T-helper 1 cell treated with Interleukin-12 subunit alpha and Interleukin-12 subunit beta and Interleukin-4 antibody, amounts not matched to agents 30 μg/mL and 1 μg/mL, for 36 hours (primary cell): ENCODE results near the gene BMP8B.
"Not testable (repeated sequence)": the region's sequence is repeated elsewhere in the genome, so short reads cannot be mapped to it uniquely, and the experiment has no call there.

ENCODE experiments used
- H3K27ac Mint-ChIP-seq: one replicate; pipeline ENCODE4 v1.8.0; 2021; ENCODE audit warnings: mild to moderate bottlenecking, mixed read lengths
- H3K27me3 Mint-ChIP-seq: one replicate; pipeline ENCODE4 v1.8.0; 2021; ENCODE audit warnings: low read depth, mixed read lengths
- H3K36me3 Mint-ChIP-seq: one replicate; pipeline ENCODE4 v1.8.0; 2021; ENCODE audit warnings: low read depth, mixed read lengths
- H3K4me1 Mint-ChIP-seq: one replicate; pipeline ENCODE4 v1.8.0; 2021; ENCODE audit warnings: low read depth, mixed read lengths
- H3K4me3 Mint-ChIP-seq: one replicate; pipeline ENCODE4 v1.8.0; 2021; ENCODE audit warnings: mild to moderate bottlenecking, moderate library complexity, mixed read lengths
- H3K9me3 Mint-ChIP-seq: one replicate; pipeline ENCODE4 v1.8.0; 2021; ENCODE audit warnings: mixed read lengths

BMP8B gene

DNA sequence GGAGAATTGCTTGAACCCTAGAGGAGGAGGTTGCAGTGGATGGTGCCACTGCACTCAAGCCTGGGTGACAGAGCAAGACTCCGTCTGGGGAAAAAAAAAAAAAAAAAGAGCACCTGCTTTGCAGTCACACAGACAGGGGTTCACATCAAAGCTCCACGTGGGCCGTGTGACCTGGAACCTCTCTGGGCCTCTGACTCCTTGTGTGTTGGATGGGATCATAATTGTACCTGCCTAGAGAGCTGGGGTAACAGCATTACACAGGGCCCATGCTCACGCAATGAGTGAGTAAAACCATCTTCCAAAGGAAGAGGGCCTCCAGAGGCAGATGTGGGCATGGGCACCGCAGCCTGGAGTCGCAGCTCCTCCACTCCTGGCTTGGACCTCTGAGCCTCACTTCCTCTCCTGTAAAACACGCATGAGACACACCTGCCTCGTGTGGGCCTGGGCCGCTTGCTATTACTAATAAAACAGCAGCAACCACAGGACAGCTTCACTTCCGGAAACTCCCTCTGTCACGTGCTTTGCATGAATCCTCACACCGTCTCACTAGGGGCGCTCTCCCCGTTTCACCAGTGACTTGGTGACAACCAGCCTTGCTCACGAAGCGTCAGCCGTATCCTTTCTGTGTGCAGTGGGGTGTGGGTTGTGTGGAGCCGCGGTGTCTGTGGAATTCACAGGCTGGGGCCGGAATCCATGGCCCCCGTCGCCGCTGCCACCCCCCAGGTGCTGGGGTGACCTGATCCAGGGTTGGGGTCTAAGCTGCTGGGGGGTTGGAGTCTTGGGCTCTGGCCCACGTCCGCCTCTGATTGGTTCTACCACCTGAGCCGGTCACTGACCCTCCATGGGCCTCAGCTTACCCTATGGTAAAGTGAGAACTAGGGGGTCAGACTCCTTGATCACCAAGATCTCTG, 10.4 kb upstream of the BMP8B start:
- Mint-ChIP-seq H3K4me3 (peak overlapping the region; percentile 53), H3K27ac (peak overlapping the region; percentile 85)
- H3K36me3 Mint-ChIP-seq, H3K27me3 Mint-ChIP-seq, H3K4me1 Mint-ChIP-seq, H3K9me3 Mint-ChIP-seq: not testable (repeated sequence)

DNA sequence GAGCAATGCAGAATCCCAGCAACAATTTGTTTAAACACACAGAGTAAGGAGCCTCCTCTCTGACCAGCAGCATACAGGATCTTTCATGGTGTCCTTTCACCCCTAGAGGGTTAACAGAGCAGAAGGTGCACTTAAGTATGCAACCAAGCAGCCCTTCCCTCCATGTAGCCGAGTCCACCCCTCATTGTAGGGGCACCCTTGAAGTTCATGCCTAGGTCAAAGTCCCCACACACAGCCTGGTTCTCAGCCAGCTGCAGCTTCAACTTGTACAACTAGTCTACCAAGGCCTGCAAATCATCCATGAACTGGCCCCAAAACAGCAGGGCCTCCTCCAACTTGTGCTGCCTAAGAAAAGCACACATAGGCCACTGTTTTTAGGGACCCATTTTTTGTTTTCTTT, 7.0 kb upstream of the BMP8B start:
- peaks cover 19% of the 10 kb centered on the region for H3K4me1 Mint-ChIP-seq
- no peaks in the 10 kb centered on the region for H3K36me3 Mint-ChIP-seq
- no peak overlapping the region for H3K4me3 Mint-ChIP-seq
- no peaks in the 10 kb centered on the region for H3K9me3 Mint-ChIP-seq
- no peak overlapping the region for H3K27ac Mint-ChIP-seq
- peaks cover 18% of the 10 kb centered on the region for H3K27me3 Mint-ChIP-seq

DNA sequence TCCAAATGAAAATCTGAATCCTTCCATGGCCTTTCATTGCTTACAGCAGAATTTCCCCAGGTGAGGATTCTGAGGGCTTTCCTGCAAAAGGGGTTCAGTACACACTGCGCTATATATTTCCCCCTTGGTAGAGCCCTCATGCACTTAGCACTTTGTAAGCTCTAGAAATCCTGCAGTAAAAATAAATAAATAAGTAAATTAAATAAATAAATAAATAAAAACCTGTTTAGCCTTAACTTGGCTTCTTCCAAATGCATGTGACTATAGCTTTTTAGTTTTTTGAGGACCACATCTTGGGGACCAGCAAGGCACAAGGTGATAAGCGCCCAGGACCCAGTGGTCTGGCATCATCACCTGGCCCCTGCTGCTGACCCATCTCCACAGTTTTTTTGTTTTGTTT, 3.2 kb upstream of the BMP8B start:
- Mint-ChIP-seq H3K4me1 (peaks cover 13% of the 10 kb centered on the region), H3K27ac (no peak overlapping the region), H3K36me3 (no peaks in the 10 kb centered on the region), H3K4me3 (no peak overlapping the region), H3K9me3 (no peaks in the 10 kb centered on the region), H3K27me3 (peaks cover 35% of the 10 kb centered on the region)

DNA sequence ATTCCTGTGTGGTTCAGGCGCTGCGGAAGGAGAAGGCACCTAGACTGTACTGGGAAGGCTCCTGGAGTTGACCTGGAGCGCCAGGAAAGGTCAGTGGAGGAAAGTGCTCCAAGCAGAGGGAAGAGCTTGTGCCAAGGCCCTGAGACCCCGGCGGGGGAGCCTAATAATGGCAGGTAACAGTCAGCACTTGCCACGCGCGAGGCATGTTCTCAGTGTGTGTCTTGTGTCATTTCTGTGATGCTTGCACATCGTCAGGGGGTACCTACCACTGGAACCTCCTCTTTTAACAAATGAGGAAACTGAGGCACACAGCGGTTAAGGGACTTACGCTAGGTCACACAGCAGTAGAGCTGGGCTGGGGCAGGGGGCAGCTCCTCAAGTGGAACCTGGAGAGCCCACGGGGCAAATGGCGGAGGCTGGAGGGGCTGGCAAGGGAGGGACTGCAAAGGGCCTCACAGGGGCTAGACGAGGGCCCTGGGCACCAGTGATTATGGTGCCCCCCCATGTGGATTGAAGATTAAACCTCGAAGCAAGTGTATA, 976 bp upstream of the BMP8B start:
- Mint-ChIP-seq H3K36me3 (no peaks in the 10 kb centered on the region), H3K27ac (no peak overlapping the region), H3K4me3 (peak overlapping the region; percentile 72), H3K27me3 (peaks cover 44% of the 10 kb centered on the region), H3K9me3 (no peaks in the 10 kb centered on the region), H3K4me1 (peaks cover 13% of the 10 kb centered on the region)

DNA sequence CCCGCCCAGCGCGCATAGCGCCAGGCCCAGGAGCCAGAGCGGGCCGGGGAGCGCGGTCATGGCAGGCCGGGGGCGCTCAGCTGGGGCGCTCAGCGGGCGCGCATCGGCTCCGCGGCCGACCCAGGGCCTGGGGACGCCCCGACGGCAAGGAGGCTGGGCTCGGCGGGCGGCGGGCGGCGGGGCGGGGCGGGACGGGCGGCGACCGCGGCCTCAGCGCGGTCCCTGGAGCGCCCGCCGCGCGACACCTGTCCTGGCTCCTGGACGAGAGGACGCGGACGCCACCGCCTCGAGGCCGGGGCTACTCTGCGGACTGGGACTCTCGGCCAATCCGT, 273 bp downstream of the BMP8B start:
- Mint-ChIP-seq H3K4me1 (peaks cover 11% of the 10 kb centered on the region), H3K4me3 (no peak overlapping the region), H3K27ac (no peak overlapping the region), H3K9me3 (no peaks in the 10 kb centered on the region), H3K36me3 (no peaks in the 10 kb centered on the region), H3K27me3 (peaks cover 44% of the 10 kb centered on the region)

DNA sequence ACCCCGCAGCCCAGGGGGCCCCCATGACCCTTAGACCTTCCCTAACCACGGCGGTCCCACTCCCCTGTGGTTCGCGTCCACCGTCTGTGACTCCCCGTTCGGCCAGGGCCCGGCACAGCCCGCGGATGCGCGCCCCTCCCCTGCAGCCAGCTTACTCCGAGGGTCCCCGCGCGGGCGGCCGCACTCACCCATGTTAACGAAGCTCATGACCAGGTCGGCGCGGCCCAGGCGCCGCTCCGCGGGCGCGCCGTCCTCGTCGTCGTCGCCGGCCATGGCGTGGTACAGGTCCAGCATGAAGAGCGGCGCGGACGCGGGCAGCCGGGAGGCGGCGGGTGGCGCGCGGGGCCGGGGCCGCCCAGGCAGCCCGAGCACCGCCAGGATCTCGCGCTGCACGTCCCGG, 701 bp downstream of the BMP8B start:
- Mint-ChIP-seq H3K27me3 (peaks cover 43% of the 10 kb centered on the region), H3K4me1 (peaks cover 11% of the 10 kb centered on the region)
- H3K27ac Mint-ChIP-seq, H3K4me3 Mint-ChIP-seq, H3K36me3 Mint-ChIP-seq, H3K9me3 Mint-ChIP-seq: not testable (repeated sequence)

DNA sequence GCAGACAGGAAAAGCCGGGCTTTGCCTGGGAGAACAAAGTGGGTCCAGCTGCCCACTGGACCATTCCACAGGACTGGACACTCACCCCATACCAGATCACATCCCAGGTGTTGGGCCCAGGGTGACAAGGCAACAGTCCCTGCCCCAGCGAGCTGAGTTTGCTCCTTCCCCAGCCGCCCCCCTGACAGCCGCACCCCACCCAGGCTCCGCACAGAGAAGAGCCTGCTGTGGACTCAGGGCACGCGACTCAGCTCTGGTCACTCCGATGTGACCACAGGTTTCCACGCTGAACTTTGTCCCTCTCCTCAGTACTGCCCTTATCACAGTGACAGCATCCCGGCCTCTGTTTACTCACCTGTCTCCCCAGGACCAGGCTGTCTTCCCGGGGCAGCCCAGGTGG, 1.2 kb downstream of the BMP8B start:
- Mint-ChIP-seq H3K9me3 (no peaks in the 10 kb centered on the region), H3K27me3 (peaks cover 38% of the 10 kb centered on the region), H3K4me3 (peak overlapping the region; percentile 39), H3K4me1 (peaks cover 7% of the 10 kb centered on the region), H3K36me3 (no peaks in the 10 kb centered on the region), H3K27ac (no peak overlapping the region)

DNA sequence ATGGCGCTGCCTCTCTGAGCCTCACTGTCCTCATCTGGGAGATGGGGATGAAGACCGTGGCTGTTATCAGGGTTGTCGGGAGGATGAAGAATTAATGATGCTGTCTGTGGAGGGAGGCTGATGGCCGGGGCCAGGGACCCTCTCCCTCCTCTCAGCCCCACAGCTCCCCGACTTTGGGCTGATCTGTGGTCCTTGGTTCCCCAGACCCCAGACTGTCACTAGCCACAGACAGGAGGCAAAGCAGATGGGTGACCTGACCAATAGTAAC, 1.6 kb downstream of the BMP8B start:
- not testable (repeated sequence) for H3K36me3 Mint-ChIP-seq, H3K9me3 Mint-ChIP-seq, H3K27ac Mint-ChIP-seq, H3K4me1 Mint-ChIP-seq
- Mint-ChIP-seq H3K4me3 (peak overlapping the region; percentile 39), H3K27me3 (peaks cover 36% of the 10 kb centered on the region)

DNA sequence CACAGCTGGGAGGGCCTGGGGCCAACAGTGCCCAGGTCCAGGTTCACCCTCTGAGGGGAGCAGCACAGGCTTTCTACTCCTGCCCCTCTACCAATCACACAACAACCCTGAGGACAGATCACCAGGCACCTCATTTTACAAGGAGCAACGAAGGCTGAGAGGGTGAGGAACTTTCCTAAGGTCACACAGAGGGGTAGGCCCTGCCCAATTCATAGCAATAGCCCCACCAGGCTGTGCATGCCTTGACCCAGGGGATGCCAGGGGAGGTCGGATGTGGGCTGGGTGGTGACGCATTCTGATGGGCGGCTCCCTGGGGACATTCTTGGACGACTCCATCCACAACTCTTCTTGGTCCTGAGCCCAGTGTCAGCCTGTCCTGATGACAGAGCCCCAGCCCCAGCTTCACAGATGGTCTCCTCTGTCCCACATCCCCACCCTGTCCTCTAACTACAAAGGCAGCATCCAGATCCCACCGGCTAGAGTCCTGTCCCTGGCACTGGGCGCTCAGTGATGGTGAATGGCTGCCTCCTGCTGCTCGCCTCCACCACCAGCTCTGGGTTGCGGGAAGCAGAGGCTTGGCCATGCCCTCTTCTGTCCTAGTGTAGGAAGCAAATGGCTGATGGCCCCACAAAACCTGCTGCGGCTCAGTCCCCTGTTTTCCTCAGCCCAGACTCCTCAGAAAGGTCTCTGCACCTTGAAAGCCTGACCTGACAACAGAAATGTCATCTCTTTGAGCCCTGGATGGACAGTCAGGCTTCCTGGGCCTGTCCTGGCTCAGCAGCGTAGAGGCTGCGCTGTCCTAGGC, 2.2 kb downstream of the BMP8B start:
- H3K9me3 Mint-ChIP-seq, H3K4me3 Mint-ChIP-seq, H3K36me3 Mint-ChIP-seq, H3K27ac Mint-ChIP-seq, H3K4me1 Mint-ChIP-seq: not testable (repeated sequence)
- H3K27me3 Mint-ChIP-seq: peaks cover 34% of the 10 kb centered on the region

DNA sequence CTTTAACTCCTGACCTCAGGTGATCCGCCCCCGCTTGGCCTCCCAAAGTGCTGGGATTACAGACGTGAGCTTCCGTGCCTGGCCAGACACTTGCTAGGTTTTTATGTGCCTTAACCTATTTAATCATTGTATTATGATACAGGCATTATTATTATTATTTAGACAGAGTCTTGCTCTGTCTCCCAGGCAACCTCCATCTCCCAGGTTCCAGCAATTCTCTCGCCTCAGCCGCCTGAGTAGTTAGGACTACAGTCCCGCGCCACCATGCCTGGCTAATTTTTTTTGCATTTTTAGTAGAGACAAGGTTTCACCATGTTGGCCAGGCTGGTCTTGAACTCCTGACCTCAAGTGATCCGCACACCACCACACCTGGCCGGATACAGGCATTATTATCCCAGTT, 6.0 kb downstream of the BMP8B start:
- H3K4me1 Mint-ChIP-seq, H3K27ac Mint-ChIP-seq, H3K36me3 Mint-ChIP-seq, H3K9me3 Mint-ChIP-seq, H3K4me3 Mint-ChIP-seq: not testable (repeated sequence)
- peaks cover 23% of the 10 kb centered on the region for H3K27me3 Mint-ChIP-seq

DNA sequence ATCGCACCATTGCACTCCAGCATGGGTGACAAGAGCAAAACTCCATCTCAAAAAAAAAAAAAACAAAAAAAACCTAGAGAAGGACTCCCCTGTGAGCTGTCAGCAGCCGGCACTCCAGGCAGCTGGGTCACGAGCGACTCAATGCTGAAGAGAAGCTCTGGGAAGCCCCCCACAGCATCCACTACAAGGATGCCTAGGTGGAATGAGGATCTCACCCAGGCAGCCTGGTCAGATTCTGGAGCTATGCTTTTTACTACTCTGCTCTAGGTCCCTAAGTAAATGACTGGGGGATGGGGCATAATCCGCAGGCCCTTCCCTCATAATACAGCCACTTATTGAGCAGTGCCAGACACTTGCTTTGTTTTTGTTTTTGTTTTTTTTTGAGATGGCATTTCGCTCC, 6.6 kb downstream of the BMP8B start:
- H3K4me3 Mint-ChIP-seq: no peak overlapping the region
- no peaks in the 10 kb centered on the region for H3K36me3 Mint-ChIP-seq
- H3K27me3 Mint-ChIP-seq: peaks cover 17% of the 10 kb centered on the region
- H3K9me3 Mint-ChIP-seq: no peaks in the 10 kb centered on the region
- H3K4me1 Mint-ChIP-seq: no peaks in the 10 kb centered on the region
- H3K27ac Mint-ChIP-seq: no peak overlapping the region

DNA sequence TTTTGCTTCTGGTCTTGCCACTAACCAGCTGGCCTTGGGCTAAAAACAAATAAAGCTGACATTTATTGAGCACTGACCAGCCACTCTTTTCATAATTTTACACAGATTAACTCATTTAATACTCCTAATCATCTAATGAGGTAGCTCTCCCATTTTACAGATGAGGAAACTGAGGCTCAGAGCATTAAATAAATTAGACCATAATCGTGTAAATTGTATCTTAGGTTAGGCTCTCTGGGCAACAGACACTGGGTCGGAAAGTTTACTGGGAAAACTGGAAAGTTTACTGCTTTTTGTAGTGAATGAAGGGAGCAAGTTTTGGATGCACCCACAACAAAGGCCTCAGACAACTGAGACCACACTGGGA, 7.3 kb downstream of the BMP8B start:
- no peaks in the 10 kb centered on the region for H3K9me3 Mint-ChIP-seq
- H3K27me3 Mint-ChIP-seq: peaks cover 9% of the 10 kb centered on the region
- H3K27ac Mint-ChIP-seq: no peak overlapping the region
- no peaks in the 10 kb centered on the region for H3K36me3 Mint-ChIP-seq
- no peaks in the 10 kb centered on the region for H3K4me1 Mint-ChIP-seq
- H3K4me3 Mint-ChIP-seq: no peak overlapping the region

DNA sequence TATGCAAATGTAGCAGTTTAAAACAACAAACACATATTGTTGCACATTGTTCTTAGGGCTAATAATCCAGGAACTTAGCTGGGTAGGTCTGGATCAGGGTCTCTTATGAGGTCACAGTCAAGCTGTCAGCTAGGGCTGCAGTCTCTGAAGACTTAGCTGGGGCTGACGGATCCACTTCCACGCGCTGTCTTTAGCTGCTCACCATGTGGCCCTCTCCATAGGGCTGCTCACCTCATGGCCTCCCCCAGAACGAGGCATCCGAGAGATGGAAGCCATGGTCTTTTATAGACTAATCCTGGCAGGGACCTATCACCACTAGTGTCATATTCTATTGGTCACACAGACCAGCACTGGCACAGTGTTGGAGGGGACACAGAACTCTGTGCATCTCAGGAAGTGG, 8.8 kb downstream of the BMP8B start:
- Mint-ChIP-seq H3K36me3 (no peaks in the 10 kb centered on the region), H3K27ac (no peak overlapping the region), H3K9me3 (no peaks in the 10 kb centered on the region), H3K4me1 (no peaks in the 10 kb centered on the region), H3K4me3 (no peak overlapping the region), H3K27me3 (peaks cover 6% of the 10 kb centered on the region)

DNA sequence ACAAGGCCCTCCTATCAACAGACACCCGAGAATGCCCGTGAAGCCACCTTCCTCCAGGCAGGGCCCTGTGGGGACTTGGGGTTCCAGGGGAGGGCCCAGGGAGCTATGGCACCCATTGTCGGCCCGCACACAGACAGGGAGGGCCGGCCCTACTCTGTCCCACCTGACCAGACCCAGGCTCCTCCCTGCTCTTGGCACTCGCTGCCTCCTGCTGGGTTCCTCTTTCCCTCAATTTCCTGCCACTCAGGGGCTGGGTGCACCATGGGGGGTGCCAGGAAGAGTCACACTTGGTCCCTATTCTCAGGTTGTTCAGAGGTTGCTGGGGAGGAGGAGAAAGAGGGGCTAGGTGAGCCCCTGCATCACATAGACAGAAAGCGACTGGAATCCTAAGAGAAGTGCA, 9.5 kb downstream of the BMP8B start:
- Mint-ChIP-seq H3K4me3 (no peak overlapping the region), H3K9me3 (no peaks in the 10 kb centered on the region), H3K36me3 (no peaks in the 10 kb centered on the region)

DNA sequence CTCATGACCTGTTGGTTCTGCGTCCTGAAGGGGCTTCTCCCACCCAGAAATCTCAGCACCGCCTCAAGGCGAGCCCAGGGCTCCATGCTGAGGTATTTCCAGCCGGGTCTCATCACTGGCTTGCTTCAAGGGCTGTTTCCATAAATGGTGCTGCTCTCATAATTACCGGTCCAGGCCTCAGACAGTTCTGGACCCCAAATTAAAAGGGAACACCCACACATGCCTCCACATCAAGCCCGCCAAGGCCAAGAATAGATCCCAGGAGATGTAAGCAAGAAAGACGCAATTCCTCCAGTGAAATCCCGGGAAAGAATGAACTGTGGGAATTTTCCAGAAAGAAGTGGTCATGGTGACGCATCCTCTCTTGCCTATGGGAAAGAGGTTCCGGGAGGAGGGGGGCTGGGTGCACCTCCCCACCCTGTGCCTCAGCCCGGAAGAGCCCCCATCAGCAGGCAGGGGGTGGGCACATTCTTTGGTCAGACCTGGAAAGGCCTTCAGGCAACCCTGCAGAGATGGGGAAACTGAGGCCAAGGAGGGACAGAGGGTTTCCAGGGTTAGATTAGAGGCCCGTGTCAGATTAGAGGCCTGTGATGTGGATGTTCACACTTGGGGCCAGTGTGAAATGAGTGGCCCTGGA, 10.1 kb downstream of the BMP8B start:
- H3K4me3 Mint-ChIP-seq, H3K27me3 Mint-ChIP-seq, H3K27ac Mint-ChIP-seq, H3K9me3 Mint-ChIP-seq, H3K4me1 Mint-ChIP-seq, H3K36me3 Mint-ChIP-seq: not testable (repeated sequence)

More for the DNA sequence above, 9.5 kb downstream of the BMP8B start:
- Mint-ChIP-seq H3K27ac (no peak overlapping the region), H3K4me1 (no peaks in the 10 kb centered on the region), H3K27me3 (peaks cover 6% of the 10 kb centered on the region)
